Keratinocyte (primary cell): Measurements from ENCODE around the gene NDUFA12.

Experiments used
- CTCF ChIP-seq, 3 experiments: IDR thresholded peaks in 1 of 3; conservative IDR thresholded peaks in 1 of 3; optimal IDR thresholded peaks in 1 of 3; 2 replicates in 2 of 3; 3 replicates in 1 of 3; pipeline versions ENCODE3 to v1.5.1; 2011; ENCODE audit warnings: low read length in 3 of 3, mild to moderate bottlenecking in 3 of 3, moderate library complexity in 2 of 3, control low read depth in 1 of 3, inconsistent platforms in 1 of 3; ENCODE audit not compliant: insufficient read depth in 2 of 3; ENCODE audit errors: extremely low read depth in 1 of 3
- EZH2 ChIP-seq: IDR thresholded peaks from one replicate; pipeline ENCODE4 v1.6.1; 2012; ENCODE audit warnings: inconsistent platforms, mild to moderate bottlenecking, low read length, moderate library complexity

- TF ChIP-seq CTCF (optimal IDR thresholded peaks at IDR 0.05 in 1 of 3, IDR thresholded peaks at IDR 0.05 in 1 of 3, conservative IDR thresholded peaks at IDR 0.05 in 1 of 3; ENCODE audit: extremely low read depth in 1 of 3, insufficient read depth in 2 of 3, low read length in 3 of 3): no peak
- TF ChIP-seq EZH2: no peak
These were observed 11.1 kb upstream of the NDUFA12 start for GRCh38 chr12:95014554-95014953.
